Stomach (tissue), 4 donors: ENCODE data around the gene TRIM33.

Experiments
- CTCF ChIP-seq, 7 experiments: fragments of 450-650 bp in 4 of 7; fragments of 200-600 bp in 3 of 7; sonication (generic) in 3 of 7; IDR thresholded peaks; one replicate each; pipeline ENCODE4 v1.5.1; 2016 to 2019; ENCODE audit warnings: antibody characterized with exemption in 7 of 7, control low read depth in 2 of 7, mild to moderate bottlenecking in 1 of 7
- POLR2A ChIP-seq, 4 donors: fragments of 450-650 bp; IDR thresholded peaks; one replicate each; pipeline ENCODE4 v1.6.1; 2016; ENCODE audit warnings: antibody characterized with exemption in 4 of 4, control low read depth in 2 of 4, mild to moderate bottlenecking in 1 of 4, moderate library complexity in 1 of 4
- POLR2AphosphoS5 ChIP-seq, 3 donors: sonication (generic); formaldehyde crosslinking; IDR thresholded peaks; one replicate each; pipeline ENCODE4 v1.6.1; 2016; ENCODE audit warnings: antibody characterized with exemption in 3 of 3

DNA sequence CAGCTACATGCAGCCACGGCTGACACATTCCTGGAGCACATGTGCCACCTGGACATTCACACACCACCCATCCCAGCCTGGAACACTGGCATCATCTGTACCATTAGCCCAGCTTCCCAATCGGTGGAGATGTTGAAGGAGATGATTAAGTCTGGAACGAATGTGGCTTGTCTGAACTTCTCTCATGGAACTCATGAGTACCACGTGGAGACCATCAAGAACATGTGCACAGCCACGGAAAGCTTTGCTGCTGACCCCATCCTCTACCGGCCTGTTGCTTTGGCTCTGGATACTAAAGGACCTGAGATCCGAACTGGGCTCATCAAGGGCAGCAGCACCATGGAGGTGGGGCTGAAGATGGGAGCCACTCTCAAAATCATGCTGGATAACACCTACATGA, 25.0 kb upstream of the TRIM33 start:
- TF ChIP-seq CTCF (IDR thresholded peaks at IDR 0.05) (no peak), POLR2A (IDR thresholded peaks at IDR 0.05) (no peak), POLR2AphosphoS5 (IDR thresholded peaks at IDR 0.05) (no peak)
